Muscle of arm (tissue), 12 donors: Measurements from ENCODE around the gene PKP3. TPM values are rescaled to one million over a fixed set of nuclear protein-coding genes. Genes with fewer than 3 reads are reported as not detected.
"Not testable (repeated sequence)": the region's sequence is repeated elsewhere in the genome, so short reads cannot be mapped to it uniquely, and the experiment has no call there.

Experiments used
- DNase-seq: peaks from one replicate; pipeline ENCODE4 v3.0.0-alpha.2; 2013
- polyA plus RNA-seq, 12 donors: library from polyadenylated mRNA; unstranded; fragments of 120-200 nt; gene quantifications; one replicate each; pipeline ENCODE4 v1.2.1, GENCODE V29; 2013; ENCODE audit not compliant: insufficient read length in 12 of 12

Gene PKP3
- polyA plus RNA-seq, 12 donors, result 0.24 to 30.6 (median 2.7) TPM; not detected in 4

DNA sequence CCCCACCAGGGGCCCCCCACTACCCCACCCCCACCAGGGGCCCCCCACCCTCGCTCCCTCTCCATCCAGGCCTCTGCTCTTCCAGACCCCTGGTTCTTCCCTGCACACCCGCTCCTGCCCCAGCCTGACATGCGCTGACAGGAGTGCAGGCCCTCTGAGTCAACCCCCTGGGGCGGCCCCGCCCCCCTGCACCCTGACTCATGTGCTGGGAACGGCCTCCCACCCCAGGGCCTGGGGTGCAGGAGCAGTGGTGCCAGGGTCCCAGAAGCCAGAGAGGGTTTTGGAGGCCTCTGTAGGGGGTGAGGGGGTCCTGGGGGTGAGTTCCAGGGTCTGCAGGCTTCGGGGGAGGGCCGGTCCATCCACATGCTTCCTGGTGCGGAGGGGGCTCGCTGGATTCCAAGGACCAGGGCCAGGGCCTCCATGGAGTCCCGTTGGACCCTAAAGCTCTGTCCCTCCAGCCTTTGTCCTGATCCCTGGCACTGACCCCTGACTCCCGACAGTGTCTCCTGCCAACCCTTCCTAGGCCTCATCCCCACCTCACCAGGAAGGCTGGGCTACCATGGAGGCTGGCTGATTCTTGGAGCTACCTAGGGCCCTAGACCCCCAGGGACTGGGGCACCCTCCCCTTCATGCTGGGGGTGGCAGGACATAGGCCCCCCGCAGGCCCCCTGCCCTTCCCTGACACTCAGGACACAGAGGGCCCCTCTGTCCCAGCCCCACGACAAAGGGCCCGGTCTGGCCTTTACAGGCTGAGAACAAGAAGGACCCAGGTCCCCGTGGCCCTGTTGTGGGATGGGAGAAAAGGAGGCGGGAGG lies 583 bp upstream of the PKP3 start:
- DNase-seq, result no peak

DNA sequence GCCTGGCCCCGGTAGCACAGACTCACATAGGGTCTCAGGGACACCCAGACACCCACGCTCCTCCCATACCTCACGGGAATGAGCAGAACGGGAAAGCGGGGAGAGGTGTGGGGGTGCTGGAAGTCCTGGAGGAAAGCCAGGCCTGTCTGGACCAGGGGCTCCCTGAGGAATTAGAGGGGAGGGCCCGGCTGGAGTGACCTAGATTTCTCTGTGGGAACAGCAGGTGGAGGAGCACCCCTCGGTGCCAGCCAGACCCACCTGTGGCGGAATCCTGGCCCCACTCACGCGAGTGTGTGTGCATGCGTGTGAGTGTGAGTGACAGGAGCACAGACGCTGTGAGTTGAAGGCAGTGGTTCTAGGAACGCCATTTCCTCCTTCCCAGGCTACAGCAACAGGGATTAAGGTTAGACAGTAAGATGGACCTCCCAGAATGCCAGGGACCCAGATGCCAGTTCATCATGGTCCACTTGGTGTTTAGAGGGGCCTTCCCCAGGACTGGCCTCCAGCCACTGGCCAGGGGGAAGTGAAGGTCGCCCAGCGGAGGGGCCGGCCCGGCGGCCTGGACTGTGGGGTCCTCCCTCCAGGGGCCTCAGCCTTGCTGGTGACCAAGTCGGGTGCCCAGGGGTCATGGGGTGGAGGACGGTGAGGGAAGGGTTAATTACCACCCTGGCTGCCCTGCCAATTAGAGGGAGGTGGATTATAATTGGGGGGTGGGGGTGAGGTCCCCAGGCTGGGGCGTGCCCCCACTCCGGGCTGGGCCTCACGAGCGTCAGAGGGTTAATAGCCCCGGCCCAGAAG lies 1.0 kb downstream of the PKP3 start:
- no peak for DNase-seq

DNA sequence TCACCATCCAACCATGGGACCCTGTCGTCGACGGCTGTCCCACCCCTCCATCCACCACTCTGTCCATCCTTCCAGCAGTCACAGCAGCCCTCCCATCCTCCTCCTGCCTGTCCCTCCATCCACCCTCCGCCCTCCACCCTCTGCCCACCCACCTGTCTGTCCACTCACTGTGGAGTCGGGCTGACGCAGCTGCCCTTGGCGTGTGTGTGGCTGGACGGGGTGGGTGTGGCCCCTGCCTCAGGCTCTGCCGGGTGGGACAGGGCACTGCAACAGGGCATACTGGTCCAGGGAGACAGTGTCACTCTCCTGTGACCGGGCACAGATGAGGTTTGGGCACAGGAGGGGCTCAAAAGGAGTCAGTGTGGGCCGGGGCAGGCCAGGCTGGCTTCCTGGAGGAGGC lies 1.9 kb downstream of the PKP3 start:
- no peak for DNase-seq

DNA sequence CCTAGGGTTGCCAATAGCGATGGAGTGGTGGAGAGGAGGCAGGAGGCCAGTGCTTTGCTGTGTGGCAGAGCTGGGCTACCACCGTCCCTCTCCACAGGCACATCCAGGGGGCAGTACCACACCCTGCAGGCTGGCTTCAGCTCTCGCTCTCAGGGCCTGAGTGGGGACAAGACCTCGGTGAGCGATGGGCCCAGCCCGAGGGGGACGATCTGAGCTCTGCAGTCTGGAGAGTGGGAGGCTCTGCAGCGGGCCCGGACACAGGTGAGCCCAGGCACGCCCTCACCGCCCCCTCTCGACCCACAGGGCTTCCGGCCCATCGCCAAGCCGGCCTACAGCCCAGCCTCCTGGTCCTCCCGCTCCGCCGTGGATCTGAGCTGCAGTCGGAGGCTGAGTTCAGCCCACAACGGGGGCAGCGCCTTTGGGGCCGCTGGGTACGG lies 2.5 kb downstream of the PKP3 start:
- no peak for DNase-seq

DNA sequence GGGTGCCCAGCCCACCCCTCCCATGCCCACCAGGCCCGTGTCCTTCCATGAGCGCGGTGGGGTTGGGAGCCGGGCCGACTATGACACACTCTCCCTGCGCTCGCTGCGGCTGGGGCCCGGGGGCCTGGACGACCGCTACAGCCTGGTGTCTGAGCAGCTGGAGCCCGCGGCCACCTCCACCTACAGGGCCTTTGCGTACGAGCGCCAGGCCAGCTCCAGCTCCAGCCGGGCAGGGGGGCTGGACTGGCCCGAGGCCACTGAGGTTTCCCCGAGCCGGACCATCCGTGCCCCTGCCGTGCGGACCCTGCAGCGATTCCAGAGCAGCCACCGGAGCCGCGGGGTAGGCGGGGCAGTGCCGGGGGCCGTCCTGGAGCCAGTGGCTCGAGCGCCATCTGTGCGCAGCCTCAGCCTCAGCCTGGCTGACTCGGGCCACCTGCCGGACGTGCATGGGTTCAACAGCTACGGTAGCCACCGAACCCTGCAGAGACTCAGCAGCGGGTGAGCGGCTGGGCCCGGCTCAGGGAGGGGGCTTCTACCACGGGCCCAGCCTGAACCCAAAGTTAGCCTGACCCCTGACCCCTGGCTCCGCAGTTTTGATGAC lies 3.0 kb downstream of the PKP3 start:
- peak; percentile 47 for DNase-seq

DNA sequence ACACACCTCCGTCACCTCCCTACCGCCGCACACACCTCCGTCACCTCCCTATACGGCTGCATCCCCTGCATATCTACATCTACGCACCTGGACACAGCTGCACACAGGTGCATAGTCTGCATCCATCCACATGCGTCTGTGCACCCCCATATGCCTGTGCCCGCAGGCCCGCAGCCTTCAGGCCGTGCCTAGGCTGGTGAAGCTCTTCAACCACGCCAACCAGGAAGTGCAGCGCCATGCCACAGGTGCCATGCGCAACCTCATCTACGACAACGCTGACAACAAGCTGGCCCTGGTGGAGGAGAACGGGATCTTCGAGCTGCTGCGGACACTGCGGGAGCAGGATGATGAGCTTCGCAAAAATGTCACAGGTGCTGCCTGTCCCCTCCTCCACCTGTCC lies 4.8 kb downstream of the PKP3 start:
- no peak for DNase-seq

DNA sequence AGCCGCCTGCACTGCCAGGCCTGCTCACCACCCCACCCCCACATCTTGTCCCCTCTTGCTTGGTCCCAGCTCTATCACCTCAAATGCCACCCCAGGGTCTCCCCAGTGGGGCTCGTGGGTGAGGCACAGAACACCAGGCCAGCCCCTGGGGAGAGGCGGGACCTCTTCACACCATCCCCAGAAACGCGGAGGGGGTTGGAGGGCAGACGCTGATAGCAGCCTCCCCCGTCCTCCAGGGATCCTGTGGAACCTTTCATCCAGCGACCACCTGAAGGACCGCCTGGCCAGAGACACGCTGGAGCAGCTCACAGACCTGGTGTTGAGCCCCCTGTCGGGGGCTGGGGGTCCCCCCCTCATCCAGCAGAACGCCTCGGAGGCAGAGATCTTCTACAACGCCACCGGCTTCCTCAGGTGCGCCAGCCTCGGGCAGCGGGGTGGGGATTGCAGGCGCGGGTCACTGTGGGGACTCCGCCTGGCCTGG lies 5.8 kb downstream of the PKP3 start:
- no peak for DNase-seq

DNA sequence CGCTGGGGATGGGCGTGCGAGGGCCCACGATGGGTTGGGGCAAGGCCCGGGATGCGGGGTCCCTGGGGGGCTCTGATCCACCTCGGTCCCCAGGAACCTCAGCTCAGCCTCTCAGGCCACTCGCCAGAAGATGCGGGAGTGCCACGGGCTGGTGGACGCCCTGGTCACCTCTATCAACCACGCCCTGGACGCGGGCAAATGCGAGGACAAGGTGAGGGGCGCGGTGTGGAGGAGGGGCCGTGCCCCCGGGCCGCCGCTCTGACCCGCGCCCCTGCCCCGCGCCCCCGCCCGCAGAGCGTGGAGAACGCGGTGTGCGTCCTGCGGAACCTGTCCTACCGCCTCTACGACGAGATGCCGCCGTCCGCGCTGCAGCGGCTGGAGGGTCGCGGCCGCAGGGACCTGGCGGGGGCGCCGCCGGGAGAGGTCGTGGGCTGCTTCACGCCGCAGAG lies 6.3 kb downstream of the PKP3 start:
- no peak for DNase-seq

DNA sequence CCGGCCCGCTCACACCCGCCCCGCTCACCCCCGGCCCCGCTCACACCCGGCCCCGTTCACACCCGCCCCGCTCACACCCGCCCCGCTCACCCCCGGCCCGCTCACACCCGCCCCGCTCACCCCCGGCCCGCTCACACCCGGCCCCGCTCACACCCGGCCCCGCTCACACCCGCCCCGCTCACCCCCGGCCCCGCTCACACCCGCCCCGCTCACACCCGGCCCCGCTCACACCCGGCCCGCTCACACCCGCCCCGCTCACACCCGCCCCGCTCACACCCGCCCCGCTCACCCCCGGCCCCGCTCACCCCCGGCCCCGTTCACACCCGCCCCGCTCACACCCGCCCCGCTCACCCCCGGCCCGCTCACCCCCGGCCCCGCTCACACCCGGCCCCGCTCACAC lies 7.2 kb downstream of the PKP3 start:
- not testable (repeated sequence) for DNase-seq

DNA sequence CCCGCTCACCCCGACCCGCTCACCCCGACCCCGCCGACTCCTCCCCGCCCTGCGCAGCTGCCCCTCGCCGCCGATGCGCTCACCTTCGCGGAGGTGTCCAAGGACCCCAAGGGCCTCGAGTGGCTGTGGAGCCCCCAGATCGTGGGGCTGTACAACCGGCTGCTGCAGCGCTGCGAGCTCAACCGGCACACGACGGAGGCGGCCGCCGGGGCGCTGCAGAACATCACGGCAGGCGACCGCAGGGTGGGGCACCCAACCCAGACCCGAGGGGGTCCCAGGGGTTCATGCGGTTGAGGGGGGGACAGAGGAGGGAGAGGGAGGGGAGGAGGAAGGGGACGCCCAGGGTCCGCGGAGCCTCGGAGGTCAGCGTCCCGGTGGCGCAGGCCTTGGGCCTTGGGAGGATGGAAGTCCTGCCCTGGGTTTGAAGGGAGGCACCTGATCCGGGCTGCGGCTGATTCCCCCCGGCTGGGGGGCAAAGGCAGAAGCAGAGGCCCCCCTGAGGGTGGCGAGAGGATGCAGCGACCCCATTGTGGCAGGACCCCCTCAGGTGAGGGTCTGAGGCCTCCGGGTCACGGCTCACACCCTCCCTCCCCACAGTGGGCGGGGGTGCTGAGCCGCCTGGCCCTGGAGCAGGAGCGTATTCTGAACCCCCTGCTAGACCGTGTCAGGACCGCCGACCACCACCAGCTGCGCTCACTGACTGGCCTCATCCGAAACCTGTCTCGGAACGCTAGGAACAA lies 9.2 kb downstream of the PKP3 start:
- DNase-seq, result no peak

DNA sequence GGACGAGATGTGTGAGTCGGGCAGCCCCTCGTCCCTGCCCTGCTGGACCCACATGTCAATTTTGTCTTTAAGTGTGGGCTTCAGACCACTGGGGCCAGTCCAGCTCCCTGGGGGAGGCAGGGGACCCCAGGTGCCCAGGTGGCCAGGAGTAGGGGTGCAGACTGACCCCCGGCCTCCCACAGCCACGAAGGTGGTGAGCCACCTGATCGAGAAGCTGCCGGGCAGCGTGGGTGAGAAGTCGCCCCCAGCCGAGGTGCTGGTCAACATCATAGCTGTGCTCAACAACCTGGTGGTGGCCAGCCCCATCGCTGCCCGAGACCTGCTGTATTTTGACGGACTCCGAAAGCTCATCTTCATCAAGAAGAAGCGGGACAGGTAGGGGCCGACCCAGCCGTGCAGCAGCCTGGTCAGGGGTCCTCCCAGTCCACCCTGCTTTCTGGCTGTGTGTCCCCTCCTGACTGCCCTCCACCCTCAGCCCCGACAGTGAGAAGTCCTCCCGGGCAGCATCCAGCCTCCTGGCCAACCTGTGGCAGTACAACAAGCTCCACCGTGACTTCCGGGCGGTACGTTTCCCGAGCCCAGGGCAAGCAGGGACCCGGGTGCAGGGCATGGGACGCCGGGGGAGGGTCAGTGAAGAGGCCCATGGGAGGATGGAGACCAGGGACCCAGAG lies 9.9 kb downstream of the PKP3 start:
- no peak for DNase-seq

DNA sequence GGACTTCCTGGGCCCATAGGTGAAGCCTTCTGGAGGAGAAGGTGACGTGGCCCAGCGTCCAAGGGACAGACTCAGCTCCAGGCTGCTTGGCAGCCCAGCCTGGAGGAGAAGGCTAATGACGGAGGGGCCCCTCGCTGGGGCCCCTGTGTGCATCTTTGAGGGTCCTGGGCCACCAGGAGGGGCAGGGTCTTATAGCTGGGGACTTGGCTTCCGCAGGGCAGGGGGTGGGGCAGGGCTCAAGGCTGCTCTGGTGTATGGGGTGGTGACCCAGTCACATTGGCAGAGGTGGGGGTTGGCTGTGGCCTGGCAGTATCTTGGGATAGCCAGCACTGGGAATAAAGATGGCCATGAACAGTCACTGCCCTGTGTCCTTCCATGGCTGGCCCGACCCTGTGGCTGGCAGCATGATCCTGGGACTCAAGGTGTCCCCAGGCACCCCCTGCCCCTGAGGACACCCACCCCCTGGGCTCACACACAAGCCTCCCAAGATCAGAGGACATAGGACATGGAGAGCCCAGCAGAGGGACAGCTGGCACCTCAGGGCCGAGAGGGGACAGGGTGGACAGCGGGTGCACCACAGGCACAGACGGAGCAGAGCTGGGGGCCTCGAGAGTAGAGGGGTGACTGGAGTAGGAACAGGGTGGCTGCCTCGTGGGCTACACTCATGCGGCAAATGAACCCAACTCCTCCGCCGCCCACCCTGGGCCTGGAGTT lies 10.7 kb downstream of the PKP3 start:
- DNase-seq, result no peak

DNA sequence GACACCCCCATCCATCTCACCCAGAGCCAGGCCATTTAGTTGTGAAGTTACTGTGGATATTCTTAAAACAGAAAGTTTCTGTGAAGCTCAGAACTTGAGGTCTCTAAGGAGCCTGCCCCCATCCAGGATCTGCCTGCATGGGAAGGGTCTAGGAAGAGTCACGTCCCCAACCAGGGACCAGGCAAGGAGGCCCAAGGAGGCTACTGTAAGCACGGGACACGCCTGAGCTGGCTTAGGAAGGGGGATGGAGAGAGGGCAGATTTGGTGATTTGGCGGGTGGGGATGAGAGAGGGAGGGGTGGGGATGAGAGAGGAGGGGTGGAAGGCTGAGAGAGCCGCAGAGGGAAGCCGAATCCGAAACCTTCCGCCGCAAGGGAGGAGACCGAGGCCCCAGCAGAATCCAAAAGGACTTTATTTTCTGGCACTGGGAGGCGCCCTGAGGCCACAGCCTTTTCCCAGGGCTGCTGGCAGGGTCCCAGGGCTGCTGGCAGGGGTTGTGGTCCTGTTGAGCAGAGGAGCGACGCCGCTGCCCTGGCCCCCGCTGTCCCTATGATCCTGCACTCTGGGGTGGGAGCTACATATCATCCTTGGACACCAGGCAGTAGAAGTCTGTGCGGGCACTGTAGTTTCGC lies 11.4 kb downstream of the PKP3 start:
- DNase-seq, result no peak

DNA sequence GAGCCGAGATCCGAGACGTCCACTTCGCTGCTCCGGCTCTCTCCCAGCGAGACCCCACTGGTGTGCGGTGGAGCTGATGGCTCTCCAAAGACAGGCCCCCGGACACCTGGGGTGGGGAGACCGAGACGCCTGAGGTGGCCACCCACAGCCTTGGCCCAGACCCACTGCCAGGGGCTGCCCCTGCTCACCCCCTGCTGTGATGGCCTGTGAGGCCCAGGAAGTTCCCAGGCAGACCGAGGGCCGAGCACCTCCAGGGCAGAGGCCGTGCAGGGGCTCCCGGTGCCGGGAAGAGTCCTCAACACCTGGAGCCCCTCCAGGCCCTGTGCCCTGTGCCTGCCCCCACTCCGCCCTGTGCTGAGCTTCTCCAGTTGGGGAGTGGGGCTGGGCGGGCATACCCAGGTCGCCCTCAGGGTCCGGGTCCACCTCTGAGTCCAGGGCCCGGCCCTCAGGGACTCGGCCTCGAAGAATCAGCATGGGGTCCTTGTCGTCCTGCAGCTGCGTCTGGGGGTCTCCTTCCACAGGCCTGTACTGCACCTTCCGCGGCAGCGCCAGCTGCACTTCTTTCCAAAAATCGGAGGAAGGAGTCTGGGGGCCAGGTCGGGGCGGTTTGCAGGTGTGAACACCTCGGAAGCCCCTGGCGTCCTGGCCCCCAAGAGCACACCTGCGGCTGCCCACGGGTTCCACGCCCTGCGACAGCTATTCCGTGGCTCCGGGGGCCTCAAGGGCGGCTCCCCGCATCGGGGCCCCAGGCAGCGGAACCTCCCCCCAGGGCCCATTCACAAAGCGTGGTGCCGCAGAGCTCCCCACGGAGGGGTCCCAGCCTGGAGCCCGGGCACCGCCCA lies 12.2 kb downstream of the PKP3 start:
- no peak for DNase-seq

DNA sequence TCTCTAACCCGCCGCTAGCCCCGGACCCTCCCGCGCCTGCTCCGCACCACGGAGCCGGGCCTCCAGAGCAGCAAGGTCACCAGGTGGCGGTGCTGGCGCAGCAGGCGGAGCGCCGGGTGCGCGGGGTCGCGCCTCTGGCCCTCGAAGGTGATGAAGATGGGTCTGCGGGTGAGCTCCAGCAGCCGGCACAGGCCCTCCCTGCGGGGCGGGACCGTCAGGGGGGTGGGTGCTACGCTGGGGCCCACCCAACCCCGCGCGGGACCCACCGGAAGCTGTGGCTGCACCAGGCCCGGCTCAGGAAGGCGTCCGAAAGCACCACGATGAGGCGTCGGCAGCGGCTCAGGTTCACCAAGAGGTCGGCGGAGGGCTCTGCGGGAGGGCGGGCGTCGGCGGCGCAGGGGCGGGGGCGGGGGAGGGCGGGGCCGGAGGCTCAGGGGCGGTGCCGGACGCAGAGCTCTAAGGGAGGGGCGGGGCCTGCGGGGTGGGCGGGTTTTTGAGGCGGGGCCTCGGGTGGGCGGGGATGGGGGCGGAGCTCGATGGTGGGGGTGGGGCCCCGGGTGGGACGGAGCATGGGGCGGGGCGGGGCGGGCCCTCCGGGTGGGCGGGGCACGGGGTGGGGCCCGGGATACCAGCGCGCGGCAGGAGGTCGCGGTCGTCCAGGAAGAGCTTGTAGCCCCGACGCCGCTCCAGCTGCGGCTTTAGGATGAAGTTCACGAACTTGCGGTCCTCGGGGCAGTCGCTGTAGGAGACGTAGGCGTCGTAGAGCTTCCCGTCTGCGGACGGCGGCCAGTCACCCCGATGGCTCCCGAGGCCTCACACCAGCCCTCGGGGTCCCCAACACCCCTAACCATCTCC lies 13.0 kb downstream of the PKP3 start:
- peak; percentile 58 for DNase-seq

DNA sequence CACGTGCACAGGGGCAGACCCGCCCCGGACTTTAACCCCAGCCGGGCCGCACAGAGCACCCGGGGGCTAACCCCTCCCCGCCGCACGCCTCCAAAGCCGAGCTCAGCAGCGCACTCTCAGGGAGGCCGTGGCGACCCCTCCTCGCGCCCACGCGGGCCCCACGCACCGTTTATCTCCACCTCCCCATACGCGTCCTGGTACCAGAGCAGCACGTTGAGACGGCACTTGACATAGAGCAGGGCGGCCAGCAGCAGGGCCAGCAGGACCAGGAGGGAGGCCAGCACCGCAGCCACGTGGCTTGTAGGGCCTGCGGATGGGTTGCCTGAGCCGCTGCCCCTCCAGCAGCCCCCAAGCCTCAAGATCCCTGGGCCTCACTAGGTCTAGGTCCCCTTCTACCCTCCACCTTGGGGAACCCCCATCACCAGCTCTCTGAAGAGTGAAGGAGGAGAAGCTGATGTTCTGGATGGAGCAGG lies 13.7 kb downstream of the PKP3 start:
- DNase-seq, result no peak

DNA sequence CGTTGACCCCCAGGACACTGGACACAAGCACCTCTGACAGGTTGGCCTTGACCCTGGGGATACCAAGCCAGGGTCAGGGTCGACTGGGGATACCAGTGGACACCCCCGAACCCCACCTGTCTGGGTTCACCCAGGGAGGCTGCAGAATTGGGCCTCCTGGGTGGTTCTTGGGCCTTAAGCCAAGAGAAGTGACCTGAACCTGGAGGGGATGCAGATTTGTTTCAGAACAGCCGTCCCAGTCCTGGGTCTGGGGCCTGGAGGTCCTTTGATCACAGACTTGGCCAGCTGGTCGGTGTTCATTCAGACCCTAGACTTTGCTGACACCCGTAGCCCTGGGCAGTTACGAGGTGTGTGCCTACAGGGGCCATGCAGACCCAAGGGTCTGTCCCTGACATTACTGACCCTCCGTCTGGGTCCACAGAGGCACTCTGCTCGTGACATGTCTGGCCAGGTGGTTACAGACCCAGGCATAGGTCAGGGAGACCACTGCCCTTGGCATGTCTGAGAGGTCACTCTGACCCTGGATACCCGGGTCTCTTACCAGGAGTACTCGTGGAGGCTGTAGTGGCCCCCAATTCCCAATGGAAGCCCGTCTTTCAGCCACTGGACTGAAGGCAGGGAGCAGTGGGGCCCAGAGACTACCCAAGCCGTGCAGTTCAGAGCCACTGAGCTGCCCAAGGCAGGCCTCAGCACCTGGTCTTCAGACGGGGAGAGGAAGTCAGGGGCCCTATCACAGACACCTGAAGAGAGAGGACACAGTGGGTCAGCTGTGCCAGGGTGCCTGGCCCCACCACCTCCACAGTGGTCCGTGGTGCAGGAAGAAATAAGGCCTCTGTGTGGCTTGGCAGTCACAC lies 14.4 kb downstream of the PKP3 start:
- no peak for DNase-seq
